A673 (cell line): Measurements from ENCODE around the gene RILP. TPM values are rescaled to one million over a fixed set of nuclear protein-coding genes. Genes with fewer than 3 reads are reported as not detected.
A peak's percentile ranks its signal among the peaks of the same experiment; 100 is the strongest.

Experiments
- BruUV-seq: library from RNA; stranded (reverse); fragments of 400-500 nt; replicated peaks from 2 replicates; lab custom pipeline; 2021; lab: Mats Ljungman, UMichigan
- CTCF ChIA-PET: fragments of 300-600 bp; sonication (Branson Sonifier 250); formaldehyde crosslinking; loops from one replicate; lab custom pipeline; 2022; ENCODE audit warnings: antibody characterized with exemption; lab: Charles Lee
- POLR2A ChIA-PET: fragments of 300-600 bp; sonication (Branson Sonifier 250); formaldehyde crosslinking; loops from one replicate; lab custom pipeline; 2022; ENCODE audit warnings: antibody characterized with exemption; ENCODE audit not compliant: low non-redundant PET; lab: Charles Lee
- DNase-seq: peaks from one replicate; pipeline ENCODE4 v3.0.0-alpha.2; 2015; ENCODE audit warnings: low spot score
- H3K27ac ChIP-seq: fragments of 200-600 bp; sonication (generic); 2 replicates; pipeline ENCODE4 v1.5.1; 2016; ENCODE audit warnings: mixed run types, low read depth, mild to moderate bottlenecking, mixed read lengths, antibody characterized with exemption, low read length; ENCODE audit not compliant: poor library complexity, severe bottlenecking
- H3K27me3 ChIP-seq: fragments of 200-600 bp; sonication (generic); replicated peaks from 2 replicates; pipeline ENCODE4 v1.6.1; 2017; ENCODE audit warnings: mixed run types, low read depth, mild to moderate bottlenecking, mixed read lengths, antibody characterized with exemption, low read length; ENCODE audit not compliant: insufficient read depth, poor library complexity
- H3K36me3 ChIP-seq: fragments of 200-600 bp; sonication (generic); 2 replicates; pipeline ENCODE4 v1.6.1; 2016; ENCODE audit warnings: mixed run types, mild to moderate bottlenecking, mixed read lengths, antibody characterized with exemption, low read length; ENCODE audit not compliant: insufficient read depth, poor library complexity, severe bottlenecking
- H3K4me1 ChIP-seq: fragments of 200-600 bp; sonication (generic); 2 replicates; pipeline ENCODE4 v1.6.1; 2017; ENCODE audit warnings: mixed run types, mild to moderate bottlenecking, mixed read lengths, antibody characterized with exemption, low read length; ENCODE audit not compliant: insufficient read depth, poor library complexity, severe bottlenecking
- H3K4me3 ChIP-seq: fragments of 200-600 bp; sonication (generic); 2 replicates; pipeline ENCODE4 v1.5.1; 2016; ENCODE audit warnings: low read depth, mixed run types, mild to moderate bottlenecking, mixed read lengths, low read length; ENCODE audit not compliant: poor library complexity, severe bottlenecking
- H3K9me3 ChIP-seq: fragments of 200-600 bp; sonication (generic); 2 replicates; pipeline ENCODE4 v1.6.1; 2016; ENCODE audit warnings: mixed run types, low read depth, mild to moderate bottlenecking, mixed read lengths, antibody characterized with exemption, low read length; ENCODE audit not compliant: poor library complexity, severe bottlenecking
- CTCF ChIP-seq: fragments of 300-800, 200-600 bp; sonication (generic); conservative IDR thresholded peaks from 2 replicates; pipeline ENCODE4 v1.5.1; 2017; ENCODE audit warnings: low read depth, mild to moderate bottlenecking, antibody characterized with exemption, low read length, moderate library complexity, mixed read lengths
- EZH2 ChIP-seq: fragments of 200-600 bp; sonication (generic); IDR thresholded peaks from 2 replicates; pipeline ENCODE4 v1.6.1; 2017; ENCODE audit warnings: borderline replicate concordance, low read depth, mild to moderate bottlenecking, mixed read lengths, antibody characterized with exemption, low read length; ENCODE audit not compliant: poor library complexity, severe bottlenecking
- intact Hi-C: fragments of 100-400 bp; cut with micrococcal nuclease; formaldehyde crosslinking; loops from one replicate; pipeline ENCODE4 v1.10.0; 2022; ENCODE audit not compliant: unreplicated experiment
- total RNA-seq: library from RNA; stranded (reverse); gene quantifications from 2 replicates; pipeline ENCODE4 v1.2.3, GENCODE V29; 2021

RILP gene
- total RNA-seq, 1 experiment from 2014 or later: 0.73 TPM

DNA sequence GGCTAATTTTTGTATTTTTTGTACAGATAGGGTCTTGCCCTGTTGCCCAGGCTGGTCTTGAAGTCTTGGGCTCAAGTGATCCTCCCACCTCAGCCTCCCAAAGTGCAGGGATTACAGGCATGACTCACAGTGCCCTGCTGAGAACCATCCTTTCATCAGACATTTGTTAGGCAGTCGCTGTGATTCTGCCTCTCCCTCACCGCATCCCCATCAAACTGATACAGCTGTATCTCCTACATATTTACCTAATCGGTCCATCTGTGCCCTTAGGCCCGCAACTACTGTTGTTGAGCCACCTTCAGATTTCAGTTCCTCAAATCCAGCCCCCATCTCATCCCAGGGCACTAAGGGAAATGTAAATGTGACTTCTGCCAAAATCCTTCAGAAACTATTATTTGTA lies 19.0 kb downstream of the RILP start:
- Histone ChIP-seq H3K36me3 (no peaks in the 10 kb centered on the region), H3K9me3 (no peaks in the 10 kb centered on the region), H3K27ac (no peak overlapping the region), H3K4me3 (no peak overlapping the region), H3K27me3 (peaks cover 36% of the 10 kb centered on the region), H3K4me1 (peaks cover 9% of the 10 kb centered on the region)
- POLR2A ChIA-PET: no interaction called here
- BruUV-seq: no TSS peak
- CTCF ChIA-PET: interaction anchor here (0.5 kb wide), 1 partner anchor 57 kb away, joined by 4 read pairs; no protein-coding TSS in a partner anchor
- intact Hi-C loops: no loop called here
- peak; percentile 62 for DNase-seq
- TF ChIP-seq EZH2 (no peak), CTCF (no peak)

DNA sequence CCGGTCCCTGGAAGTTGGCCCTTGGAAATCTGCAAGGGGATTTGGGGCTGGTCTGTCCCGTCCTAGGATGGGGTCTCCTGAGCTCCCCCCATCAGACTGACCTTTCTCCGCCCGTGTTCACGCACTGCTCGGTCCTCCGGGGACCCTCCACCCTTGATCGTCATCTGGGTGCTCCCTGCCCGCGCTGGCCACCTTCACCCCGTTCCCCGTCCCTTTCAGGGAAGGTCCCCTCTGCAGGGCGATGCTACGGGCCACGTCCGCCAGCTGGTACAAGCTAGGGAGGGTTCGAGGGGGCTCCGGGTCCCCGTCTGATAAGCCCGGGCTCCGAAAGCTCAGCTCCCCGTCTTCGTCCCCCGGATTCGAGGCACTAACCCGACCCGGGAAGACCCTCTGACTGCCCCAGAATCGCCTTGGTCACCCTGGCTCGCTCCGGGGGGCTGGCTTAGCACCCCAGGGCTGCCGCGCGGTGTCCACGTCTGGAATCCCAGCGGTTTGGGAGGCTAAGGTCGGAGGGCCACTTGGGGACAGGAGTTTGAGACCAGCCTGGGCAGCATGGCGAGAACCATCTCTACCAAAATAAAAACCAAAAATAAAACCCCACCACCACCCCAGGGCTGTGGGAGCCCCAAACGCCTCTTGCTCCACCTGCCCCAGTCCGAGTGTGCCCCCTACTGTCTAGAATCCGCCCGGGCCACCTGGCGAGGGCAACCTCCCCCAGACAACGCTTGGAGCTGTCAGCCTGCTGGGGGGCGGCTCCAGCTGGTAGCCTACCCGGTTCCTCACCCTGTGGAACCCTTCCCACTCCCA lies 20.0 kb downstream of the RILP start:
- TF ChIP-seq CTCF: peak; percentile 57
- TF ChIP-seq EZH2: no peak
- intact Hi-C loops: no loop called here
- Histone ChIP-seq H3K9me3 (no peaks in the 10 kb centered on the region), H3K4me3 (peak overlapping the region; percentile 54), H3K36me3 (no peaks in the 10 kb centered on the region), H3K27me3 (peaks cover 40% of the 10 kb centered on the region), H3K4me1 (peaks cover 9% of the 10 kb centered on the region), H3K27ac (no peak overlapping the region)
- CTCF ChIA-PET: interaction anchor here (0.5 kb wide), 1 partner anchor 56 kb away, joined by 4 read pairs; no protein-coding TSS in a partner anchor
- no TSS peak for BruUV-seq
- POLR2A ChIA-PET: no interaction called here
- DNase-seq: peak; percentile 45

- no TSS peak for BruUV-seq
- TF ChIP-seq EZH2 (no peak), CTCF (no peak; the same call in 1 of the 2 replicates)
Observed at GRCh38 chr17:1628856-1629503, 20.7 kb downstream of the RILP start.

More at GRCh38 chr17:1628856-1629503, 20.7 kb downstream of the RILP start:
- peaks cover 9% of the 10 kb centered on the region for H3K4me1 ChIP-seq
- intact Hi-C loops: no loop called here
- ChIA-PET POLR2A (no interaction called here), CTCF (no interaction called here)
- H3K4me3 ChIP-seq: peak overlapping the region; percentile 54
- H3K9me3 ChIP-seq: no peaks in the 10 kb centered on the region
- no peaks in the 10 kb centered on the region for H3K36me3 ChIP-seq
- H3K27me3 ChIP-seq: peaks cover 40% of the 10 kb centered on the region
- peak; percentile 94 for DNase-seq
- H3K27ac ChIP-seq: no peak overlapping the region
